ENCODE data around the gene SLC39A3.

The SLC39A3 gene

DNA sequence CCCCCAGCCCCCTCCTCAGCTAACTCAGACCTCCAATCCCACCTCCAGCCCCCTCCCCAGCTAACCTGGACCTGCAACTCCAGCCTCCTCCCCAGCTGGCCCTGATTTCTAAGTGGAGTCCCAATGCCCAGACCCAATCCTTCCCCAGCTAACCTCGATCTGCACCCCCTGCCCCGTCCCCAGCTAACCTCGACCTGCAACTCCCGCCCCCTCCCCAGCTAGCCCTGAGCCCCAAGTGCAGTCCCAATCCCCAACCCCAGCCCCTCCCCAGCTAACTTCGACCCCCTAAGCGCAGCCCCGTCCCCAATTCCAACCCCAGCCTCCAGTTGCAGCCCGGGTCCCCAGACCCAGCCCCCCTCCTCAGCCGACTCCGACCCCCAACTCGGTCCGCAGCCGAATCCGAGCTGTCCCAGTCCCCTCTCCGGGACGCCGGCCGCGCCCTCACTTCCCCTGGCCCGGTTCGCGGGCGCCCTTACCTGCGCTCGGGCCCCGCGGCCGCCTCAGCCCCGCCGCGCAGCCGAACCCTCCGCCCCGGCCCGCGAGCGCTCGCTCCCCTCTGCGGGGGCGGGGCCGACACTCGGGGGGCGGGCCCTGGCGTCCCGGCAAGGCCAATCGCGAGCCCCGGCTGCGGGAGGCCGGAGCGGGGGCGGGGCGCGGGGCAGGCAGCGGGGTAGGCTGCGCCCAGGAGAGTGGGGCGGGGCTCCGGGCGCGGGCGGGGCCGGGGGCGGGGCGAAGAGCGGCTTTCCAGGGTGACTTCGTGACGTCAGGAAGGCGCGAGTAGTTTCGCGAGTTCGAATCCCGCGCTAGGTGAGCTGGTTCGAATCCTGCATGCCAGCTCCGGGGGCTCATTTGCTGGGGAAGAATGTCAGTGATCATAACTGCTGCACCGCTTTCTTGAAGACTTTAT, 37.4 kb downstream of the SLC39A3 start, which contains the start of gene GNG7:
GNG7 (minus strand) TSS at position 525 of the 907 bp plus-strand sequence. CDS start 182,006 bp downstream, outside the sequence.
- Histone ChIP-seq H3K9me3 (ENCODE audit: control insufficient read depth in 1 of 2, low read length in 2 of 2) (no peaks in the 10 kb centered on the region), H3K27me3 (ENCODE audit: control insufficient read depth in 1 of 2, insufficient read depth in 2 of 2, low read length in 2 of 2) (no peaks in the 10 kb centered on the region), H3K27ac (ENCODE audit: low read depth, low read length) (no peak within 1 kb of the TSS), H3K4me3 (ENCODE audit: low read depth in 1 of 2, low read length in 2 of 2) (peak within 1 kb of the TSS; percentile 43 to 54), H3K9ac (ENCODE audit: low read depth in 1 of 2, low read length in 2 of 2) (peak within 1 kb of the TSS; percentile 51 to 66), H3K36me3 (ENCODE audit: control insufficient read depth in 1 of 2, insufficient read depth in 2 of 2, low read length in 2 of 2) (no peaks in the 10 kb centered on the region), H3K4me1 (ENCODE audit: control insufficient read depth in 1 of 2, insufficient read depth in 2 of 2, low read length in 2 of 2) (peaks cover 0 to 3% of the 10 kb centered on the region in 2 donors)

DNA sequence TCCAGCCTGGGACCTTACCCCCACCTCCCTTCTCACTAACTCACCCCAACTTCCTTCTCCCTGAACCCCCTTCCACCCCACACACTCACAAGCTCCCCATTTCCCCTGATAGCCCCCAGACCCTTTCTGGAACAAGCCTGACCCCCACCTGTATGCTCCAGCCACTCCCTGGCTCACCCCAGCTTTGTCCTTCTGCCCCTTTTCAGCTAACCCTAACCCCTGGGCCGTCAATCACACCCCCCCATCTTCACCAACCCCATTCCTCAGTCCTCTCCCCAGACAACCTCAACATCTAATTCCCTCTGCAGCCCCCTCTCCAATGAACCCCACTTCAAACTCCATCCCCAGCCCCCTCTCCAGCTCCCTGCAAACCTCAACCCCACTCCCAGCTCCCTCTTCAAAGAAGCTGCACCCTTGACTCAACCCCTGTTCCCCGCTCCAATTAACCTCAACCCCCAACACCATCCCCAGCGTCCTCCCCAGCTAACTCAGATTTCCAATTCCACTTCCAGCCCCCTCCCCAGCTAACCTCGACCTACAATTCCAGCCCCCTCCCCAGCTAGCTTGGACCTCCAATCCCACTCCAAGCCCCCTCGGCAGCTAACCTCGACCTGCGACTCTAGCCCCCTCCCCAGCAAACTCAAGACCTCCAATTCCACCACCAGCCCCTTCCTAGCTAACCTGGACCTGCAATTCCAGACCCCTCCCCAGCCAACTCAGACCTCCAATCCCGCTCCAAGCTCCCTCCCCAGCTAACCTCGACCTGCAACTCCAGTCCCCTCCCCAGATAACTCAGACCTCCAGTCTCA, 38.3 kb downstream of the SLC39A3 start:
- Histone ChIP-seq H3K4me3 (ENCODE audit: low read depth in 1 of 2, low read length in 2 of 2) (peak overlapping the region; percentile 43 to 54), H3K27ac (ENCODE audit: low read depth, low read length) (no peak overlapping the region), H3K9me3 (ENCODE audit: control insufficient read depth in 1 of 2, low read length in 2 of 2) (no peaks in the 10 kb centered on the region), H3K4me1 (ENCODE audit: control insufficient read depth in 1 of 2, insufficient read depth in 2 of 2, low read length in 2 of 2) (peaks cover 0 to 3% of the 10 kb centered on the region in 2 donors), H3K36me3 (ENCODE audit: control insufficient read depth in 1 of 2, insufficient read depth in 2 of 2, low read length in 2 of 2) (no peaks in the 10 kb centered on the region), H3K9ac (ENCODE audit: low read depth in 1 of 2, low read length in 2 of 2) (peak overlapping the region; percentile 43 to 66), H3K27me3 (ENCODE audit: control insufficient read depth in 1 of 2, insufficient read depth in 2 of 2, low read length in 2 of 2) (no peaks in the 10 kb centered on the region)

DNA sequence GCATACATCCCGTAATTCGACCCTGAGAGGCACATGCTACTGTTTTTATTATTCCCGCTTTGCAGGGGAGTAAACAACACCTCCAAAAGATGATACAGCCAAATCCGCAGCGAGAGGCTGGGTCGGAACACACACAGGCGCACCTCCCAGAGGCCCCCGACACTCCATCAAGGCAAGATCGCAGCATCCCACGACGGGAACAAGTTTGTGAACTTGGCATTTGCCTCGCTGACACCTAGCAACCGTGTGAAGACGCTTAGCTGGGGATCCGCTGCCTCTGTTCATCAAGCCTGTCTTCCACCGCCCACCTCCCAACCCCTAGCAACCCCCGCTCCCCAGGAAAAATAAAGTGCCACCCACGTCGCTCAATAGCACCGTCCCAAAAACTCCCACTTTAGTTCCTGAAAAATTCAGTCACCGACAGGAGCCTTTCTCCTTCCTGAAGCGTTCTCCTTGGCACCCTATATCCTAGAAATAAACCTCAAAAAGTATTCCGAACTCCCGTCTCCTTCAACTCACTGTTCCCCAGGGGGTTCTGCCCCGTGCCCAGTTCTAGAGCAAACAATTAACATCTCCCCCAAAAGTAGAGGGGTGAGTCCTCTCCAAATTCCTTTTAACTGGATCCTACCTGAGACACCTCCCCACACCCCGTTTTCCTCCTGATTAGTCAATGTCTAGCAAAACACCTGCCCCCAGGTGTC, 39.0 kb downstream of the SLC39A3 start:
- Histone ChIP-seq H3K4me1 (ENCODE audit: control insufficient read depth in 1 of 2, insufficient read depth in 2 of 2, low read length in 2 of 2) (peaks cover 0 to 3% of the 10 kb centered on the region in 2 donors), H3K9ac (ENCODE audit: low read depth in 1 of 2, low read length in 2 of 2) (no peak overlapping the region), H3K4me3 (ENCODE audit: low read depth in 1 of 2, low read length in 2 of 2) (peak overlapping the region in 1 of 2 donors; percentile 28), H3K27me3 (ENCODE audit: control insufficient read depth in 1 of 2, insufficient read depth in 2 of 2, low read length in 2 of 2) (no peaks in the 10 kb centered on the region), H3K36me3 (ENCODE audit: control insufficient read depth in 1 of 2, insufficient read depth in 2 of 2, low read length in 2 of 2) (no peaks in the 10 kb centered on the region), H3K9me3 (ENCODE audit: control insufficient read depth in 1 of 2, low read length in 2 of 2) (no peaks in the 10 kb centered on the region), H3K27ac (ENCODE audit: low read depth, low read length) (peak overlapping the region; percentile 10)

DNA sequence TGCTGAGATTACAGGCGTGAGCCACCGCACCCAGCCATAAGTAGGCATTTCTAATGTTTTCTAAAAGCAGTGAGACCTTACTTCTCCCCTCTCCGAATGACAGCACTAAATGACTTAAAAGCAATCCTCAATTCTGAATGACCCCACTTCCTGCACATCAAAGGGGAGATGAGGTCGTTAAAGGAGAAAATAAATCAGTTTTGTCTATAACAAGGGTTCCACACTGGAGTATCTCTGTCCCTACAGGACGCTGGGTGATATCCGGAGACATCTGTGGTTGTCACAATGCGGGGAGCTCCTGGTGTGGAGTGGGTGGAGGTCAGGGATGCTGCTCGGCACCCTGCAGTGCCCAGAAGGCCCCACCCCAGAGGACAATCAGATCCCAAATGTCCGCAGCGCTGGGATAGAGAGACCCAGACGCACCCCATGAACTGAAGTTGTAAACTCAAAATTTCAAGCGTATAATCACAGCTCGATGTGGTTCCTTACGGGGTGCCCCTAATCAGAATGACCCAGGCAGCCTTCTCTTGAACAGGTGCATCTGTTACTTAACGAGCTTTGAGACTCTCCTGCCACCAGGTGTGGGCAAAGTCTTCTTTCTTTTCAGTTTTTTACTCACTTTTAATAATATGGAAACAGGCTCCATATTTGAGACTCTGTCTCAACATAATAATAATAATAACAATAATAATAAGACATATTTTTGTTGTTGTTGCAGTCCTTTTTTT, 40.2 kb downstream of the SLC39A3 start:
- no peak overlapping the region for H3K4me3 ChIP-seq (ENCODE audit: low read depth in 1 of 2, low read length in 2 of 2)
- H3K27me3 ChIP-seq (ENCODE audit: control insufficient read depth in 1 of 2, insufficient read depth in 2 of 2, low read length in 2 of 2), result no peaks in the 10 kb centered on the region
- H3K9me3 ChIP-seq (ENCODE audit: control insufficient read depth in 1 of 2, low read length in 2 of 2), result no peaks in the 10 kb centered on the region
- no peak overlapping the region for H3K9ac ChIP-seq (ENCODE audit: low read depth in 1 of 2, low read length in 2 of 2)
- no peaks in the 10 kb centered on the region for H3K36me3 ChIP-seq (ENCODE audit: control insufficient read depth in 1 of 2, insufficient read depth in 2 of 2, low read length in 2 of 2)
- H3K27ac ChIP-seq (ENCODE audit: low read depth, low read length), result no peak overlapping the region
- peaks cover 0 to 13% of the 10 kb centered on the region in 2 donors for H3K4me1 ChIP-seq (ENCODE audit: control insufficient read depth in 1 of 2, insufficient read depth in 2 of 2, low read length in 2 of 2)

DNA sequence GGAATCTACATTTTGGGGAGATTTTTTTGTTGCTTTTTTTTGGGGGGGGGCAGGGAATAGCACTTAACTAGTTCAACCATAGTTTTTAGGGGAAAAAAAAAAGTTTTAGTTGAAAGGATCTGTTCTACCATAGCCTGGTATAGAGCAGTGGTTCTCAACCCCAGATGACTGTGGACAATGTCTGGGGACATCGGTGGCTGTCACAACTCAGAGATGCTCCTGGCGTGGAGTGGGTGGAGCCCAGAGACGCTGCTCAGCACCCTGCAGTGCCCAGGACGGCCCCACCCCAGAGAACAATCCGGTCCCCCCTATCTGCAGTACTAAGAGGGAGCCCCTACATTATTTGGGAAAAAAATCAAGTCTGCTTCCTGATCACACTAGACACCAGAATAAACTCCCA, 45.6 kb downstream of the SLC39A3 start:
- Histone ChIP-seq H3K4me3 (ENCODE audit: low read depth in 1 of 2, low read length in 2 of 2) (no peak overlapping the region), H3K4me1 (ENCODE audit: control insufficient read depth in 1 of 2, insufficient read depth in 2 of 2, low read length in 2 of 2) (peaks cover 0 to 11% of the 10 kb centered on the region in 2 donors), H3K27ac (ENCODE audit: low read depth, low read length) (no peak overlapping the region)

DNA sequence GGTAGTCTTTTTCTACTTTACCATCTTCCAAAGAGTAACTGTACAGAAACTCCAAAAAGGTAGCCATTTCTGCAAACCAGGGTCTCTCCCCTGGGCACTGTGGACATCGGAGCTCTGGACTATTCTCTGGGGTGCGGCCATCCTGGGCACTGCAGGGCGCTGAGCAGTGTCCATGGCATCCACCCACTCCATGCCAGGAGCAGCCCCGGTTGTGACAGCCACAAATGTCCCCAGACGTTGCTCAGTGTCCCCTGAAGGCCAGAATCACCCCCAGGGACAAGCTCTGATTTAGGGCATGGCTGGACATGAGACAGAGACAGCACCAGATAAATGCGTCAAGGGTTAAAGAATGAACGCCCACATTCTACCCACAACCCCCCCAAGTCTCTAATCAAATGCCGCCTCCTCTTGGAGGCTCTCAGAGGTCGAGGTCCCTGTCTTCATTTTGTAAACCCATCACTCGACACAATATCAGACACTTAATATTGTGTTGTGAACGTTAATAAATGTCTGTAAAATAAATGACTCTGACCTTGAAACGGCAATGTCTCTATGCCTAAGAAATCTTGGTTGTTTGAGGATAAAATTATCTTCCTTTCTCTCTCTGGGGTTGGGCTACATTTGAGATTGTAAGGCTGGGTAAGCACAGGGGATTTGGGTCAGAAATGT, 46.2 kb downstream of the SLC39A3 start:
- H3K4me1 ChIP-seq (ENCODE audit: control insufficient read depth in 1 of 2, insufficient read depth in 2 of 2, low read length in 2 of 2), result peaks cover 0 to 11% of the 10 kb centered on the region in 2 donors
- no peak overlapping the region for H3K4me3 ChIP-seq (ENCODE audit: low read depth in 1 of 2, low read length in 2 of 2)
- H3K27ac ChIP-seq (ENCODE audit: low read depth, low read length), result no peak overlapping the region
- no peak overlapping the region for H3K9ac ChIP-seq (ENCODE audit: low read depth in 1 of 2, low read length in 2 of 2)
- H3K36me3 ChIP-seq (ENCODE audit: control insufficient read depth in 1 of 2, insufficient read depth in 2 of 2, low read length in 2 of 2), result no peaks in the 10 kb centered on the region
- H3K27me3 ChIP-seq (ENCODE audit: control insufficient read depth in 1 of 2, insufficient read depth in 2 of 2, low read length in 2 of 2), result no peaks in the 10 kb centered on the region
- H3K9me3 ChIP-seq (ENCODE audit: control insufficient read depth in 1 of 2, low read length in 2 of 2), result no peaks in the 10 kb centered on the region

More for the DNA sequence above, 45.6 kb downstream of the SLC39A3 start:
- H3K36me3 ChIP-seq (ENCODE audit: control insufficient read depth in 1 of 2, insufficient read depth in 2 of 2, low read length in 2 of 2), result no peaks in the 10 kb centered on the region
- H3K9me3 ChIP-seq (ENCODE audit: control insufficient read depth in 1 of 2, low read length in 2 of 2), result no peaks in the 10 kb centered on the region
- H3K27me3 ChIP-seq (ENCODE audit: control insufficient read depth in 1 of 2, insufficient read depth in 2 of 2, low read length in 2 of 2), result no peaks in the 10 kb centered on the region
- H3K9ac ChIP-seq (ENCODE audit: low read depth in 1 of 2, low read length in 2 of 2), result no peak overlapping the region

DNA sequence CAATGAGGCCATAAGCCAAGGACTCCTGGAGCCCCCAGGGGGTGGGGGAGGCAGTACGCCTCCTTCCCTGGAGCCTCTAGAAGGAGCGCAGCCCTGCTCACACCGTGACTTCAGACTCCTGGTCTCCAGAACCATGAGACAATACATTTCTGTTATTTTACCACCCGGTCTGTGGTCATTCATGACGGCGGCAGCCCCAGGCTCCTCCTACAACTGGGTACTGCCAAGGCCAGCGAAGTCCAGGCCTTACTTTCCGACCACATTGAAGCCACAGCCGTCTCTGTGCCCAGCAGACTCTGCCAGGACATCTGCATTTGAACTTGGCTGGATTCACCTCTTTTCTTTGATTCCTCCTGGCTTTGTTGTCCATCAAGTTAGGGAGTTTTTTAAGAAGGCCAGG, 47.9 kb downstream of the SLC39A3 start:
- Histone ChIP-seq H3K4me3 (ENCODE audit: low read depth in 1 of 2, low read length in 2 of 2) (no peak overlapping the region), H3K27ac (ENCODE audit: low read depth, low read length) (no peak overlapping the region), H3K4me1 (ENCODE audit: control insufficient read depth in 1 of 2, insufficient read depth in 2 of 2, low read length in 2 of 2) (peaks cover 0 to 11% of the 10 kb centered on the region in 2 donors), H3K9me3 (ENCODE audit: control insufficient read depth in 1 of 2, low read length in 2 of 2) (no peaks in the 10 kb centered on the region), H3K9ac (ENCODE audit: low read depth in 1 of 2, low read length in 2 of 2) (no peak overlapping the region), H3K27me3 (ENCODE audit: control insufficient read depth in 1 of 2, insufficient read depth in 2 of 2, low read length in 2 of 2) (no peaks in the 10 kb centered on the region), H3K36me3 (ENCODE audit: control insufficient read depth in 1 of 2, insufficient read depth in 2 of 2, low read length in 2 of 2) (no peaks in the 10 kb centered on the region)

DNA sequence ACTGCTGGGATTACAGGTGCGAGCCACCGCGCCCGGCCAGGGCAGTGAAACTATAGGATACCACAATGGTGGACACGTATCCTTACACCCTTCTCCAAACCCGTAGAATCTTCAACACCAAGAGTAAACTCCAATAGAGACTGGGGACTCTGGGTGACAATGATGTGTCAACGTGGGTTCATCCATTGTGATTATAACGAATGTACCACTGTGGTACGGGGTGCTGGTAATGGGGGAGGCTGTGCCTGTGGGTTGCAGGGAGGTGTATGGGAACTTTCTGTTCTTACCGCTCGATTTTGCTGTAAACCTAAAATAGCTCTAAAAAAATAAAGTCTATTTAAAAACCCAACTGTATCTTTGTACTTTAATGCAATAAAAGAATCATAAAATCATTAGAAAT, 49.0 kb downstream of the SLC39A3 start:
- Histone ChIP-seq H3K36me3 (ENCODE audit: control insufficient read depth in 1 of 2, insufficient read depth in 2 of 2, low read length in 2 of 2) (no peaks in the 10 kb centered on the region), H3K27me3 (ENCODE audit: control insufficient read depth in 1 of 2, insufficient read depth in 2 of 2, low read length in 2 of 2) (no peaks in the 10 kb centered on the region), H3K9ac (ENCODE audit: low read depth in 1 of 2, low read length in 2 of 2) (no peak overlapping the region), H3K9me3 (ENCODE audit: control insufficient read depth in 1 of 2, low read length in 2 of 2) (no peaks in the 10 kb centered on the region), H3K4me1 (ENCODE audit: control insufficient read depth in 1 of 2, insufficient read depth in 2 of 2, low read length in 2 of 2) (peaks cover 0 to 11% of the 10 kb centered on the region in 2 donors), H3K27ac (ENCODE audit: low read depth, low read length) (no peak overlapping the region), H3K4me3 (ENCODE audit: low read depth in 1 of 2, low read length in 2 of 2) (no peak overlapping the region)

DNA sequence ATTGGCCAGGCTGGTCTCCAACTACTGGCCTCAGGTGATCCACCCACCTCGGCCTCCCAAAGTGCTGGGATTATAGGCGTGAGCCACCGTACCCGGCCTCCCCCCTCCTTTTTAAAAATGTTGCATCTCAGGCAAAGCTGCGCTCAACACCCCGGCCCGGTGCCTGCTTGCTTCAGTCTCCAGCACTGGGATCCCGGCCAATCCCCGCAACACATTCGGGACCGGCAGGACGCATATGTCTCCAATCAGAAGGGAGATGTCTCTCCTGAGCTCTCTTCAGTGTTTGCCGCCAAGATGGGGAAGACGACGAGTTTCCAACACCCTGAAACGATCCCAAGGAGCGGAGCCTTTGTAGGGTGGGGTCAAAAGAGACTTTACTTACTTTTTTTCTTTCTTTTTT, 53.5 kb downstream of the SLC39A3 start:
- Histone ChIP-seq H3K36me3 (ENCODE audit: control insufficient read depth in 1 of 2, insufficient read depth in 2 of 2, low read length in 2 of 2) (no peaks in the 10 kb centered on the region), H3K27ac (ENCODE audit: low read depth, low read length) (no peak overlapping the region), H3K4me3 (ENCODE audit: low read depth in 1 of 2, low read length in 2 of 2) (no peak overlapping the region), H3K9ac (ENCODE audit: low read depth in 1 of 2, low read length in 2 of 2) (no peak overlapping the region), H3K27me3 (ENCODE audit: control insufficient read depth in 1 of 2, insufficient read depth in 2 of 2, low read length in 2 of 2) (no peaks in the 10 kb centered on the region), H3K9me3 (ENCODE audit: control insufficient read depth in 1 of 2, low read length in 2 of 2) (no peaks in the 10 kb centered on the region), H3K4me1 (ENCODE audit: control insufficient read depth in 1 of 2, insufficient read depth in 2 of 2, low read length in 2 of 2) (no peaks in the 10 kb centered on the region)
